T-helper 9 cell (primary cell): ENCODE results near the gene USH2A.

Source experiments
- DNase-seq: peaks from one replicate; pipeline ENCODE4 v3.0.0-alpha.2; 2020
- total RNA-seq, 2 donors: gene quantifications; one replicate each; lab custom pipeline; 2026; lab: John Stamatoyannopoulos, UW

The USH2A gene
- 0 to 0.14 reads per million in 2 donors for total RNA-seq

GRCh38 chr1:216422821-216423520 is at the start of gene USH2A:
TSS of gene USH2A (minus strand) at chr1:216423448. CDS start at chr1:216422336, 1,112 bp downstream.
- no peak for DNase-seq

- no peak for DNase-seq
These were observed 43.0 kb upstream of the USH2A start for GRCh38 chr1:216466162-216466801.

- no peak for DNase-seq
These were observed 41.2 kb upstream of the USH2A start for GRCh38 chr1:216464489-216464888.

- no peak for DNase-seq
These were observed 39.0 kb upstream of the USH2A start for GRCh38 chr1:216462066-216462775.

GRCh38 chr1:216461466-216461865 is 38.2 kb upstream of the USH2A start:
- no peak for DNase-seq

GRCh38 chr1:216459651-216460207 is 36.5 kb upstream of the USH2A start:
- DNase-seq = no peak

- DNase-seq = no peak
These were observed 35.6 kb upstream of the USH2A start for GRCh38 chr1:216458812-216459211.

- no peak for DNase-seq
These were observed 34.1 kb upstream of the USH2A start for GRCh38 chr1:216457356-216457755.

- no peak for DNase-seq
These were observed 33.4 kb upstream of the USH2A start for GRCh38 chr1:216456682-216457081.

GRCh38 chr1:216453777-216454176 is 30.5 kb upstream of the USH2A start:
- no peak for DNase-seq

- DNase-seq = no peak
These were observed 27.0 kb upstream of the USH2A start for GRCh38 chr1:216450227-216450626.

- DNase-seq = no peak
These were observed 24.8 kb upstream of the USH2A start for GRCh38 chr1:216448011-216448510.

- no peak for DNase-seq
These were observed 14.4 kb upstream of the USH2A start for GRCh38 chr1:216437603-216438002.

GRCh38 chr1:216434232-216434631 is 11.0 kb upstream of the USH2A start:
- no peak for DNase-seq

- DNase-seq = no peak
These were observed 9.9 kb upstream of the USH2A start for GRCh38 chr1:216433175-216433574.

GRCh38 chr1:216430744-216431143 is 7.5 kb upstream of the USH2A start:
- no peak for DNase-seq

GRCh38 chr1:216425577-216425976 is 2.3 kb upstream of the USH2A start:
- DNase-seq = no peak

- no peak for DNase-seq
These were observed 2.5 kb downstream of the USH2A start for GRCh38 chr1:216420746-216421145.

- DNase-seq = no peak
These were observed 3.0 kb downstream of the USH2A start for GRCh38 chr1:216420263-216420662.

- DNase-seq = no peak
These were observed 6.8 kb downstream of the USH2A start for GRCh38 chr1:216416488-216416887.

- no peak for DNase-seq
These were observed 13.2 kb downstream of the USH2A start for GRCh38 chr1:216410026-216410425.

- no peak for DNase-seq
These were observed 32.3 kb downstream of the USH2A start for GRCh38 chr1:216390956-216391355.

- DNase-seq = no peak
These were observed 33.5 kb downstream of the USH2A start for GRCh38 chr1:216389774-216390173.
